ENCODE measurements around the gene NEK11.

- TF ChIP-seq CTCF (IDR thresholded peaks at IDR 0.05) (no peak), EZH2 (IDR thresholded peaks at IDR 0.05) (no peak)
Observed at GRCh38 chr3:131279577-131279976, 252.9 kb downstream of the NEK11 start.
